ES-I3 (cell line): ENCODE data around the gene STRN.
"Not testable (repeated sequence)": the region's sequence is repeated elsewhere in the genome, so short reads cannot be mapped to it uniquely, and the experiment has no call there.

Experiments used
- H3K36me3 ChIP-seq: 2 replicates; pipeline ENCODE4 v1.6.1; 2013; ENCODE audit warnings: mild to moderate bottlenecking, low read length, control low read depth, moderate library complexity; ENCODE audit not compliant: insufficient read depth
- H3K4me1 ChIP-seq: 2 replicates; pipeline ENCODE4 v1.6.1; 2013; ENCODE audit warnings: mild to moderate bottlenecking, control low read depth, low read length; ENCODE audit not compliant: insufficient read depth
- H3K9ac ChIP-seq: 2 replicates; pipeline ENCODE4 v1.6.1; 2013; ENCODE audit warnings: low read depth, mild to moderate bottlenecking, low read length, moderate library complexity
- H3K9me3 ChIP-seq: 2 replicates; pipeline ENCODE4 v1.6.1; 2013; ENCODE audit warnings: mild to moderate bottlenecking, low read length, moderate library complexity; ENCODE audit not compliant: control insufficient read depth, insufficient read depth

The STRN gene

GRCh38 chr2:36911012-36911411, 55.3 kb downstream of the STRN start:
- Histone ChIP-seq H3K4me1 (no peaks in the 10 kb centered on the region; the same call in 1 of the 2 replicates), H3K36me3 (no peaks in the 10 kb centered on the region), H3K9ac (no peak overlapping the region)

GRCh38 chr2:36906277-36906676, 60.1 kb downstream of the STRN start:
- no peaks in the 10 kb centered on the region; the same call in 1 of the 2 replicates for H3K4me1 ChIP-seq
- H3K9me3 ChIP-seq = no peaks in the 10 kb centered on the region
- no peaks in the 10 kb centered on the region for H3K36me3 ChIP-seq
- H3K9ac ChIP-seq = no peak overlapping the region

More at GRCh38 chr2:36911012-36911411, 55.3 kb downstream of the STRN start:
- no peaks in the 10 kb centered on the region for H3K9me3 ChIP-seq

- Histone ChIP-seq H3K9ac (no peak overlapping the region), H3K36me3 (no peaks in the 10 kb centered on the region), H3K9me3 (no peaks in the 10 kb centered on the region), H3K4me1 (no peaks in the 10 kb centered on the region)
Measured at GRCh38 chr2:36904636-36905035, 61.7 kb downstream of the STRN start.

- Histone ChIP-seq H3K9ac (no peak overlapping the region), H3K36me3 (no peaks in the 10 kb centered on the region), H3K9me3 (no peaks in the 10 kb centered on the region), H3K4me1 (no peaks in the 10 kb centered on the region)
Measured at GRCh38 chr2:36902385-36903120, 63.8 kb downstream of the STRN start.

GRCh38 chr2:36892805-36893204, 73.5 kb downstream of the STRN start:
- H3K36me3 ChIP-seq = no peaks in the 10 kb centered on the region
- no peak overlapping the region for H3K9ac ChIP-seq
- H3K9me3 ChIP-seq = no peaks in the 10 kb centered on the region
- H3K4me1 ChIP-seq = no peaks in the 10 kb centered on the region

- no peak overlapping the region for H3K9ac ChIP-seq
- H3K4me1 ChIP-seq = no peaks in the 10 kb centered on the region
- H3K9me3 ChIP-seq = no peaks in the 10 kb centered on the region
- H3K36me3 ChIP-seq = no peaks in the 10 kb centered on the region
Measured at GRCh38 chr2:36889795-36890194, 76.5 kb downstream of the STRN start.

- H3K4me1 ChIP-seq, H3K9me3 ChIP-seq, H3K9ac ChIP-seq, H3K36me3 ChIP-seq: not testable (repeated sequence)
Measured at GRCh38 chr2:36887095-36887494, 79.2 kb downstream of the STRN start.

- H3K36me3 ChIP-seq = no peaks in the 10 kb centered on the region
- no peaks in the 10 kb centered on the region for H3K4me1 ChIP-seq
- H3K9me3 ChIP-seq = no peaks in the 10 kb centered on the region
- no peak overlapping the region for H3K9ac ChIP-seq
Measured at GRCh38 chr2:36886664-36887063, 79.7 kb downstream of the STRN start.

GRCh38 chr2:36885605-36886004, 80.7 kb downstream of the STRN start:
- no peaks in the 10 kb centered on the region for H3K36me3 ChIP-seq
- no peak overlapping the region for H3K9ac ChIP-seq
- no peaks in the 10 kb centered on the region for H3K4me1 ChIP-seq
- no peaks in the 10 kb centered on the region for H3K9me3 ChIP-seq

- no peak overlapping the region for H3K9ac ChIP-seq
- H3K4me1 ChIP-seq = no peaks in the 10 kb centered on the region
- H3K36me3 ChIP-seq = peaks cover 4% of the 10 kb centered on the region
- no peaks in the 10 kb centered on the region for H3K9me3 ChIP-seq
Measured at GRCh38 chr2:36882532-36882931, 83.8 kb downstream of the STRN start.

- H3K9me3 ChIP-seq = no peaks in the 10 kb centered on the region
- peaks cover 5% of the 10 kb centered on the region for H3K36me3 ChIP-seq
- H3K9ac ChIP-seq = no peak overlapping the region
- H3K4me1 ChIP-seq = no peaks in the 10 kb centered on the region
Measured at GRCh38 chr2:36881816-36882215, 84.5 kb downstream of the STRN start.

- Histone ChIP-seq H3K4me1 (no peaks in the 10 kb centered on the region), H3K9ac (no peak overlapping the region), H3K9me3 (no peaks in the 10 kb centered on the region), H3K36me3 (peaks cover 5% of the 10 kb centered on the region)
Measured at GRCh38 chr2:36878429-36878828, 87.9 kb downstream of the STRN start.

GRCh38 chr2:36871068-36871707, 95.1 kb downstream of the STRN start:
- H3K9ac ChIP-seq = no peak overlapping the region
- H3K9me3 ChIP-seq = no peaks in the 10 kb centered on the region
- H3K36me3 ChIP-seq = peaks cover 4% of the 10 kb centered on the region
- no peaks in the 10 kb centered on the region for H3K4me1 ChIP-seq

- peaks cover 4% of the 10 kb centered on the region for H3K36me3 ChIP-seq
- H3K9ac ChIP-seq = no peak overlapping the region
- H3K9me3 ChIP-seq = no peaks in the 10 kb centered on the region
- no peaks in the 10 kb centered on the region for H3K4me1 ChIP-seq
Measured at GRCh38 chr2:36869606-36870005, 96.7 kb downstream of the STRN start.

- H3K36me3 ChIP-seq = no peaks in the 10 kb centered on the region; the same call in none of the 2 replicates
- no peak overlapping the region for H3K9ac ChIP-seq
- no peaks in the 10 kb centered on the region for H3K4me1 ChIP-seq
- H3K9me3 ChIP-seq = no peaks in the 10 kb centered on the region
Measured at GRCh38 chr2:36861896-36862295, 104.4 kb downstream of the STRN start.
